ENCODE results near the gene RHBDD2. TPM values are rescaled to one million over a fixed set of nuclear protein-coding genes. Genes with fewer than 3 reads are reported as not detected.
"Not testable (repeated sequence)": the region's sequence is repeated elsewhere in the genome, so short reads cannot be mapped to it uniquely, and the experiment has no call there.

Gene RHBDD2
- total RNA-seq, 2 experiments from 2014 or later: 199 to 208 TPM

GRCh38 chr7:75909521-75910132, 30.8 kb downstream of the RHBDD2 start:
- H3K27ac ChIP-seq (ENCODE audit: low read depth in 1 of 2, low read length in 2 of 2): no peak overlapping the region
- POLR2A ChIA-PET: no interaction called here
- H3K9me3 ChIP-seq (ENCODE audit: control insufficient read depth in 1 of 2, insufficient read depth in 1 of 2, low read length in 2 of 2): no peaks in the 10 kb centered on the region
- Mint-ChIP-seq H3K27ac (no peak overlapping the region), H3K4me3 (no peak overlapping the region), H3K4me1 (ENCODE audit: low read depth) (peaks cover 17% of the 10 kb centered on the region), H3K36me3 (ENCODE audit: low read depth) (peaks cover 4% of the 10 kb centered on the region), H3K27me3 (no peaks in the 10 kb centered on the region), H3K9me3 (no peaks in the 10 kb centered on the region)
- H3K27me3 ChIP-seq (ENCODE audit: control insufficient read depth in 1 of 2, insufficient read depth in 2 of 2, low read length in 2 of 2): no peaks in the 10 kb centered on the region
- DNase-seq: no peak
- no peaks in the 10 kb centered on the region for H3K36me3 ChIP-seq (ENCODE audit: insufficient read depth, low read length)
- peaks cover 10% of the 10 kb centered on the region for H3K4me1 ChIP-seq (ENCODE audit: insufficient read depth, low read length)
- CTCF ChIA-PET: no interaction called here
- no peak for TF ChIP-seq CTCF (IDR thresholded peaks at IDR 0.05)
- intact Hi-C loops (cut with DNase I, micrococcal nuclease): loop anchor here in 1 of 2 experiments (10.0 kb wide), 1 partner anchor 485 kb away; no protein-coding TSS in a partner anchor
- ATAC-seq (ENCODE audit: poor library complexity): no peak
- H3K4me3 ChIP-seq (ENCODE audit: low read length): no peak overlapping the region

- H3K9me3 Mint-ChIP-seq; H3K9me3 ChIP-seq (ENCODE audit: control insufficient read depth in 1 of 2, insufficient read depth in 1 of 2, low read length in 2 of 2); H3K4me3 ChIP-seq (ENCODE audit: low read length); H3K4me3 Mint-ChIP-seq; DNase-seq; POLR2A ChIA-PET; H3K27me3 ChIP-seq (ENCODE audit: control insufficient read depth in 1 of 2, insufficient read depth in 2 of 2, low read length in 2 of 2); H3K27me3 Mint-ChIP-seq; CTCF ChIA-PET; H3K27ac ChIP-seq (ENCODE audit: low read depth in 1 of 2, low read length in 2 of 2); H3K36me3 ChIP-seq (ENCODE audit: insufficient read depth, low read length); ATAC-seq (ENCODE audit: poor library complexity); H3K27ac Mint-ChIP-seq: not testable (repeated sequence)
- peaks cover 21% of the 10 kb centered on the region for H3K4me1 ChIP-seq (ENCODE audit: insufficient read depth, low read length)
- Mint-ChIP-seq H3K36me3 (ENCODE audit: low read depth) (peaks cover 11% of the 10 kb centered on the region), H3K4me1 (ENCODE audit: low read depth) (peaks cover 25% of the 10 kb centered on the region)
- intact Hi-C loops (cut with DNase I, micrococcal nuclease): loop anchor here in 1 of 2 experiments (10.0 kb wide), 1 partner anchor 484 kb away; no protein-coding TSS in a partner anchor
Measured at GRCh38 chr7:75911186-75911585, 32.4 kb downstream of the RHBDD2 start.

- intact Hi-C loops (cut with DNase I, micrococcal nuclease): loop anchor here in 1 of 2 experiments (2.0 to 10.0 kb wide), 2 partner anchors 175 to 481 kb away; partner anchors contain the start of gene HIP1
- H3K27ac Mint-ChIP-seq: peak overlapping the region; percentile 98
Measured at GRCh38 chr7:75913437-75913836, 34.6 kb downstream of the RHBDD2 start.

More at GRCh38 chr7:75913437-75913836, 34.6 kb downstream of the RHBDD2 start:
- CTCF ChIA-PET: no interaction called here
- no peaks in the 10 kb centered on the region for H3K9me3 ChIP-seq (ENCODE audit: control insufficient read depth in 1 of 2, insufficient read depth in 1 of 2, low read length in 2 of 2)
- peaks cover 11% of the 10 kb centered on the region for H3K36me3 Mint-ChIP-seq (ENCODE audit: low read depth)
- no peaks in the 10 kb centered on the region for H3K27me3 ChIP-seq (ENCODE audit: control insufficient read depth in 1 of 2, insufficient read depth in 2 of 2, low read length in 2 of 2)
- no peak overlapping the region for H3K27ac ChIP-seq (ENCODE audit: low read depth in 1 of 2, low read length in 2 of 2)
- TF ChIP-seq CTCF (IDR thresholded peaks at IDR 0.05): no peak
- POLR2A ChIA-PET: interaction anchor here (0.9 to 3.6 kb wide), 5 partner anchors 15 to 253 kb away, joined by 3 to 46 read pairs (median 5); partner anchors contain the start of genes MDH2, RHBDD2 and STYXL1
- peaks cover 40% of the 10 kb centered on the region for H3K4me1 ChIP-seq (ENCODE audit: insufficient read depth, low read length)
- H3K4me3 ChIP-seq (ENCODE audit: low read length): peak overlapping the region; percentile 99
- H3K36me3 ChIP-seq (ENCODE audit: insufficient read depth, low read length): no peaks in the 10 kb centered on the region
- DNase-seq: no peak
- H3K4me3 Mint-ChIP-seq: peak overlapping the region; percentile 95
- H3K27me3 Mint-ChIP-seq: no peaks in the 10 kb centered on the region
- no peak for ATAC-seq (ENCODE audit: poor library complexity)
- no peaks in the 10 kb centered on the region for H3K9me3 Mint-ChIP-seq
- H3K4me1 Mint-ChIP-seq (ENCODE audit: low read depth): peaks cover 34% of the 10 kb centered on the region

All from CD4-positive, alpha-beta T cell (primary cell).